RWPE2 (cell line): Measurements from ENCODE around the gene GRPEL1.

ENCODE experiments used
- ATAC-seq: fragments of 200-7000 bp; cut with Tn5 transposase; 3 replicates; pipeline ENCODE4 v1.9.1; 2021; ENCODE audit warnings: low read depth
- DNase-seq: peaks from one replicate; pipeline ENCODE4 v3.0.0-alpha.2; 2020; ENCODE audit warnings: low spot score
- H3K27ac ChIP-seq: fragments of 450-650 bp; 2 replicates; pipeline ENCODE4 v1.5.1; 2017; ENCODE audit warnings: mild to moderate bottlenecking; ENCODE audit not compliant: poor library complexity, severe bottlenecking
- H3K27me3 ChIP-seq: fragments of 250-450 bp; sonication (Bioruptor Pico); 2 replicates; pipeline ENCODE4 v1.5.1; 2021; ENCODE audit warnings: mild to moderate bottlenecking, moderate library complexity; ENCODE audit not compliant: insufficient read depth, poor library complexity, severe bottlenecking
- H3K36me3 ChIP-seq: fragments of 250-450 bp; sonication (Bioruptor Pico); 2 replicates; pipeline ENCODE4 v1.5.1; 2020; ENCODE audit warnings: low read depth, mild to moderate bottlenecking, moderate library complexity
- H3K4me1 ChIP-seq: fragments of 250-450 bp; sonication (Bioruptor Pico); 2 replicates; pipeline ENCODE4 v1.5.1; 2021; ENCODE audit warnings: mild to moderate bottlenecking, moderate library complexity; ENCODE audit not compliant: insufficient read depth, poor library complexity, severe bottlenecking
- H3K4me3 ChIP-seq: fragments of 250-450 bp; sonication (Bioruptor Pico); 2 replicates; pipeline ENCODE4 v1.5.1; 2021; ENCODE audit warnings: mild to moderate bottlenecking, moderate library complexity; ENCODE audit not compliant: severe bottlenecking
- H3K9me3 ChIP-seq: fragments of 250-450 bp; sonication (Bioruptor Pico); 2 replicates; pipeline ENCODE4 v1.5.1; 2021; ENCODE audit warnings: mild to moderate bottlenecking, moderate library complexity; ENCODE audit not compliant: severe bottlenecking
- CTCF ChIP-seq: fragments of 450-650 bp; IDR thresholded peaks from one replicate; pipeline ENCODE4 v1.5.1; 2017; ENCODE audit warnings: mild to moderate bottlenecking, moderate library complexity; ENCODE audit not compliant: poor library complexity, severe bottlenecking

GRPEL1 gene

DNA sequence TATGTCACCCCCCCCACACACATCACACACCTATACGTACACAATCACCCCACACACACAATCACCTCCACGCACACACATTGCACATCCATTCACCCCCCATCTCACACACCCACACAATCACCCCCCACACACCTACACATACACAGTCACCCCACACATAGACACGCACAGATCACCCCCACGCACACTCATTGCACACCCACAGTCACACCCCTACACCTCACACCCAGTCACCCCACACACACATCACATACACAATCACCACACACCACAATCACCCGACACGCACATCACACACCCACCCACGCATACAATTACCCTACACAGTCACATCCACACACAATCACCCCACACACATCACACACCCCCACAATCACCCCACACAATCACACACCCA, 40.6 kb downstream of the GRPEL1 start:
- no peaks in the 10 kb centered on the region for H3K9me3 ChIP-seq
- peaks cover 69% of the 10 kb centered on the region for H3K36me3 ChIP-seq
- no peak for TF ChIP-seq CTCF
- DNase-seq (no peak), ATAC-seq (no peak)
- no peak overlapping the region for H3K4me3 ChIP-seq
- H3K27ac ChIP-seq, result no peak overlapping the region
- H3K4me1 ChIP-seq, result peaks cover 11% of the 10 kb centered on the region
- no peaks in the 10 kb centered on the region for H3K27me3 ChIP-seq

- DNase-seq (no peak), ATAC-seq (no peak)
- no peak for TF ChIP-seq CTCF
- Histone ChIP-seq H3K36me3 (peaks cover 70% of the 10 kb centered on the region), H3K4me3 (no peak overlapping the region), H3K27me3 (no peaks in the 10 kb centered on the region), H3K4me1 (peaks cover 23% of the 10 kb centered on the region), H3K27ac (no peak overlapping the region), H3K9me3 (no peaks in the 10 kb centered on the region)
These were observed 41.8 kb downstream of the GRPEL1 start for GRCh38 chr4:7026107-7026506.

- no peak overlapping the region for H3K27ac ChIP-seq
- H3K4me3 ChIP-seq, result no peak overlapping the region
- TF ChIP-seq CTCF, result no peak
- DNase-seq, result no peak
- ATAC-seq, result no peak
- H3K4me1 ChIP-seq, result peaks cover 31% of the 10 kb centered on the region
- H3K9me3 ChIP-seq, result no peaks in the 10 kb centered on the region
- H3K27me3 ChIP-seq, result no peaks in the 10 kb centered on the region
- peaks cover 67% of the 10 kb centered on the region for H3K36me3 ChIP-seq
These were observed 42.7 kb downstream of the GRPEL1 start for GRCh38 chr4:7025040-7025602.

DNA sequence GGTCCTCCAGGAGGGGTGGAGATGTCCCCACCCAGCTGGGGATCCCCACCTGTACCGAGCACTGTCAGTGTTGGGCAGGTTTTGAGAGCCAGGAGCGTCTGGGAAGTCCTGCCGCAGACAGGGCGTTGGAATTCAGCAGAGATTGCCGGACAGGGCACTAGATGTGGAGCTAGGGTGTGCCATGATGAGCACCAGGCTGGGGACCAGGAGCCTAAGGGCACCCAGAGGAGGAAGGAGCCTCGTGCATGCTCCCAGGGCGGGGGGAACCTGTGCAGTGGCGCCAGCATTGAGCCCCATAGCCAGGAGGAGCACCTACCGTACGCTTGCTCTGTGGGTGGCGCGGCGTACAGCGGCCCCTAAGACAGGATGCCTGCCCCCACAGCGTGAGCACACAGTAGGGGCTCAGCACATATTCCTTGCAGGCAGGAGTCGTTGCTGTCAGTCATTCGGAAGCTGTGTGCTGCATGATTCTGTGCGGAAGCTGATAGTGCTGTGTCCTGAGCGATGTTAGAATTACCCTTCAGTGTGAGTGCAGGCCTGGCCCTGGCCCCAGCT, 43.5 kb downstream of the GRPEL1 start:
- Histone ChIP-seq H3K4me1 (peaks cover 31% of the 10 kb centered on the region), H3K27me3 (no peaks in the 10 kb centered on the region), H3K27ac (no peak overlapping the region), H3K9me3 (no peaks in the 10 kb centered on the region), H3K4me3 (no peak overlapping the region), H3K36me3 (peaks cover 60% of the 10 kb centered on the region)
- ATAC-seq (no peak), DNase-seq (no peak)
- no peak for TF ChIP-seq CTCF

DNA sequence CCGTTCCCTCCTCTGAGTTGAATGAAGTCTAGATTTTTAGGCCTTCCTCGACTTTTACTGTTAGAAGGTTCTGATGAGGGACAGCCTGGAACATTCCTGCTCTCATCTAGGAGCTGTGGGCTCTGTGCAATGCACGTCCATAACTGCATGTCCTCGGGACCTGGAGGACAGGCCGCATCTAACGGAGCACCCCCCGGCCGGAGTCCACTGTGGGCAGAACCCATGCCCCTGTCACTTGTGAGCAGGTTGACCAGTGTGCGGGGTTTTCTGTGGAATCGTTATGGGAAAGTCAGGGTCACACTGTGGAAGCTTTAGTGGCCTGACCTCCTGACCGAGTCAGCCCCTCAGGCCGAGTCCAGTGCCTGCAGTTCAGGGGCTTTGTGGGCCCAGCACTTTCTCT, 44.0 kb downstream of the GRPEL1 start:
- H3K4me3 ChIP-seq, result no peak overlapping the region
- no peaks in the 10 kb centered on the region for H3K9me3 ChIP-seq
- peak overlapping the region; percentile 97 for H3K27ac ChIP-seq
- peaks cover 60% of the 10 kb centered on the region for H3K36me3 ChIP-seq
- H3K4me1 ChIP-seq, result peaks cover 31% of the 10 kb centered on the region
- no peaks in the 10 kb centered on the region for H3K27me3 ChIP-seq
- no peak for ATAC-seq
- no peak for DNase-seq
- no peak for TF ChIP-seq CTCF
